HepG2 (cell line): Measurements from ENCODE around the gene NAB2. TPM values are rescaled to one million over a fixed set of nuclear protein-coding genes. Genes with fewer than 3 reads are reported as not detected.

Experiments used
- ATAC-seq: fragments of 200-7000 bp; cut with Tn5 transposase; 3 replicates; pipeline ENCODE4 v1.9.1; 2020; ENCODE audit warnings: mild to moderate bottlenecking, moderate library complexity
- BruUV-seq: library from RNA; stranded (reverse); fragments of 400-500 nt; replicated peaks from 2 replicates; lab custom pipeline; 2021; lab: Mats Ljungman, UMichigan
- CTCF ChIA-PET: fragments of 300-600 bp; formaldehyde crosslinking; extraction: SDS; loops from one replicate; lab custom pipeline; 2021; ENCODE audit warnings: low total read pairs, inconsistent platforms, low intra/inter-chr PET ratio; lab: Yijun Ruan, JAX
- POLR2A ChIA-PET: fragments of 350-600 bp; sonication (Branson Sonifier 250); formaldehyde crosslinking; loops from one replicate; lab custom pipeline; 2020; ENCODE audit warnings: antibody characterized with exemption, inconsistent platforms; lab: Yijun Ruan, JAX
- DNase-seq: peaks from one replicate; pipeline ENCODE4 v3.0.0-alpha.2; 2015; ENCODE audit warnings: low spot score
- FAIRE-seq: peaks from 3 replicates; lab custom pipeline; 2011; peaks lifted over from hg19 to GRCh38; lab: Jason Lieb, UNC
- H2AFZ ChIP-seq: one replicate; pipeline ENCODE4 v1.6.1; 2011; ENCODE audit warnings: low read length, inconsistent platforms
- H3K27ac ChIP-seq: fragments of 300-600 bp; 3 replicates; pipeline ENCODE4 v1.8.0; 2011; ENCODE audit warnings: mixed run types, mild to moderate bottlenecking, mixed read lengths, low read length, inconsistent platforms; ENCODE audit not compliant: insufficient read depth; ENCODE audit errors: extremely low read length
- H3K27me3 ChIP-seq, 2 experiments: fragments of 200-600 bp in 1 of 2; 2 replicates in 1 of 2; 3 replicates in 1 of 2; pipeline versions ENCODE4 v1.6.0 to v1.8.0; 2011; ENCODE audit warnings: low read length in 2 of 2, mild to moderate bottlenecking in 2 of 2, moderate library complexity in 2 of 2, inconsistent platforms in 1 of 2; ENCODE audit not compliant: insufficient read depth in 2 of 2, control insufficient read depth in 1 of 2
- H3K36me3 ChIP-seq, 2 experiments: fragments of 200-600 bp in 1 of 2; replicated peaks in 1 of 2; 2 replicates in 1 of 2; 3 replicates in 1 of 2; pipeline versions ENCODE4 v1.5.1 to v1.8.0; 2011; ENCODE audit warnings: low read length in 2 of 2, inconsistent platforms in 1 of 2; ENCODE audit not compliant: insufficient read depth in 2 of 2, control insufficient read depth in 1 of 2
- H3K4me1 ChIP-seq: 2 replicates; pipeline ENCODE4 v1.5.1; 2012; ENCODE audit warnings: low read length, inconsistent platforms; ENCODE audit not compliant: insufficient read depth
- H3K4me2 ChIP-seq: 2 replicates; pipeline ENCODE4 v1.6.0; 2011; ENCODE audit warnings: low read depth, low read length, inconsistent platforms
- H3K4me3 ChIP-seq, 3 experiments: fragments of 200-600 bp in 1 of 3; sonication (generic), shearing (Covaris generic) in 1 of 3; replicated peaks in 1 of 3; 2 replicates each; pipeline ENCODE4 v1.5.1; 2011 to 2016; ENCODE audit warnings: low read length in 3 of 3, inconsistent platforms in 2 of 3, low read depth in 2 of 3, mild to moderate bottlenecking in 2 of 3, control low read depth in 1 of 3, mixed read lengths in 1 of 3; ENCODE audit not compliant: insufficient read depth in 1 of 3
- H3K79me2 ChIP-seq: one replicate; pipeline ENCODE4 v1.6.1; 2011; ENCODE audit warnings: low read length, inconsistent platforms; ENCODE audit not compliant: insufficient read depth
- H3K9ac ChIP-seq: 2 replicates; pipeline ENCODE4 v1.6.0; 2011; ENCODE audit warnings: mild to moderate bottlenecking, low read depth, low read length, inconsistent platforms; ENCODE audit not compliant: insufficient read depth
- H3K9me3 ChIP-seq: 2 replicates; pipeline ENCODE4 v1.5.1; 2012; ENCODE audit warnings: mild to moderate bottlenecking, low read length
- H4K20me1 ChIP-seq: 2 replicates; pipeline ENCODE4 v1.6.0; 2011; ENCODE audit warnings: inconsistent platforms, mild to moderate bottlenecking, low read length, moderate library complexity; ENCODE audit not compliant: insufficient read depth
- ESRRA ChIP-seq: sonication (generic); formaldehyde crosslinking; IDR thresholded peaks from 2 replicates; pipeline ENCODE4 v1.5.1; 2020; ENCODE audit warnings: mild to moderate bottlenecking, low read depth, missing genetic modification reagents
- GFI1 ChIP-seq: sonication (generic); formaldehyde crosslinking; IDR thresholded peaks from 2 replicates; pipeline ENCODE4 v1.5.0; 2020; ENCODE audit warnings: missing genetic modification reagents, mild to moderate bottlenecking, borderline replicate concordance
- MAFF ChIP-seq: IDR thresholded peaks from 2 replicates; pipeline ENCODE4 v1.6.1; 2011; ENCODE audit warnings: low read depth, low read length, improper control_type of control experiment
- NFAT5 ChIP-seq: sonication (generic); formaldehyde crosslinking; IDR thresholded peaks from 2 replicates; pipeline ENCODE4 v1.4.0; 2020; ENCODE audit warnings: missing genetic modification reagents
- RFXANK ChIP-seq: IDR thresholded peaks from 2 replicates; pipeline ENCODE4 v1.6.1; 2016
- ZBTB38 ChIP-seq: sonication (generic); formaldehyde crosslinking; IDR thresholded peaks from 2 replicates; pipeline ENCODE4 v1.5.1; 2020; ENCODE audit warnings: mild to moderate bottlenecking, missing genetic modification reagents
- ZNF362 ChIP-seq: sonication (generic); formaldehyde crosslinking; IDR thresholded peaks from 2 replicates; pipeline ENCODE4 v1.4.0; 2020; ENCODE audit warnings: missing genetic modification reagents, mild to moderate bottlenecking, borderline replicate concordance
- ZNF777 ChIP-seq: sonication (generic); formaldehyde crosslinking; IDR thresholded peaks from 2 replicates; pipeline ENCODE4 v1.4.0; 2020; ENCODE audit warnings: missing genetic modification reagents
- ZNF816 ChIP-seq: sonication (generic); formaldehyde crosslinking; IDR thresholded peaks from 2 replicates; pipeline ENCODE4 v1.8.0; 2022; ENCODE audit warnings: missing genetic modification reagents, mild to moderate bottlenecking, borderline replicate concordance
- WGBS: methylation state at CpG from one replicate; pipeline ENCODE4 v1.1.6; 2017; ENCODE audit warnings: low lambda C conversion rate; 5-methylcytosine and 5-hydroxymethylcytosine counted together
- in situ Hi-C: cut with HindIII; loops from 2 replicates; pipeline ENCODE4 v1.10.0; 2017; ENCODE audit warnings: low pct_unique_long_range_greater_than_20kb; ENCODE audit not compliant: extremely low pct_ligation_motif_present
- intact Hi-C: fragments of 100-400 bp; cut with micrococcal nuclease; formaldehyde crosslinking; loops from one replicate; pipeline ENCODE4 v1.10.0; 2022; ENCODE audit not compliant: unreplicated experiment
- polyA plus RNA-seq, 8 experiments: library from polyadenylated mRNA; depleted of rRNA in 3 of 8; stranded (reverse) in 7 of 8; unstranded in 1 of 8; fragments of >200 nt; fragmentation: Illumina TruSeq in 4 of 8; extraction: Trizol in 4 of 8; gene quantifications; 2 replicates each; pipeline versions ENCODE4 v1.2.1 to v1.2.3, GENCODE V29; 2011 to 2016; ENCODE audit warnings: low read depth in 4 of 8, missing spikeins in 1 of 8, mixed read lengths in 1 of 8; ENCODE audit not compliant: insufficient read depth in 1 of 8
- total RNA-seq, 5 experiments: library from RNA; depleted of rRNA; stranded (reverse); fragments of >200 nt; fragmentation: Illumina TruSeq; extraction: Trizol; gene quantifications; 2 replicates each; pipeline ENCODE4 v1.2.3, GENCODE V29; 2016; ENCODE audit warnings: low read depth in 1 of 5
- TF ChIP-seq, protein P1 (sequence below): sonication (generic); formaldehyde crosslinking; IDR thresholded peaks from 2 replicates; pipeline ENCODE4 v1.4.0; 2020; ENCODE audit warnings: mild to moderate bottlenecking, missing genetic modification reagents
- TF ChIP-seq, protein P2 (sequence below): sonication (generic); formaldehyde crosslinking; IDR thresholded peaks from 2 replicates; pipeline ENCODE4 v1.4.0; 2020; ENCODE audit warnings: missing genetic modification reagents
- TF ChIP-seq, protein P3 (sequence below): sonication (generic); formaldehyde crosslinking; IDR thresholded peaks from 2 replicates; pipeline ENCODE4 v1.8.0; 2022; ENCODE audit warnings: missing genetic modification reagents, low read depth, mild to moderate bottlenecking, borderline replicate concordance

Gene NAB2
- total and polyA plus RNA-seq, 2 of the 13 experiments (the other 11 are each of a cell fraction or from before 2014, with no cell fraction given), result 11.7 to 12.9 TPM

GRCh38 chr12:57104292-57104910 is 15.5 kb downstream of the NAB2 start:
- H3K9ac ChIP-seq, result no peak overlapping the region
- no peak overlapping the region for H3K27ac ChIP-seq
- H2AFZ ChIP-seq, result no peak overlapping the region
- intact Hi-C loops (no loop called here), in situ Hi-C loops (no loop called here)
- CTCF ChIA-PET, result no interaction called here
- H3K79me2 ChIP-seq, result no peaks in the 10 kb centered on the region
- FAIRE-seq (no peak), DNase-seq (no peak), ATAC-seq (no peak)
- no peak overlapping the region for H3K4me2 ChIP-seq
- POLR2A ChIA-PET, result interaction anchor here (1.0 to 13.5 kb wide), 6 partner anchors 7 to 25 kb away, joined by 3 to 309 read pairs (median 6); partner anchors contain the start of genes LRP1, NAB2, NEMP1 and STAT6
- H3K4me3 ChIP-seq, result no peak overlapping the region
- BruUV-seq, result no TSS peak
- H3K27me3 ChIP-seq, result no peaks in the 10 kb centered on the region
- no peaks in the 10 kb centered on the region for H3K9me3 ChIP-seq
- H3K36me3 ChIP-seq, result peaks cover 11 to 16% of the 10 kb centered on the region in 2 experiments; a peak in 4 of 5 replicates
- no peaks in the 10 kb centered on the region for H4K20me1 ChIP-seq
- TF ChIP-seq GFI1 (CRISPR knock-in tag), result no peak
- TF ChIP-seq, protein P1, sequence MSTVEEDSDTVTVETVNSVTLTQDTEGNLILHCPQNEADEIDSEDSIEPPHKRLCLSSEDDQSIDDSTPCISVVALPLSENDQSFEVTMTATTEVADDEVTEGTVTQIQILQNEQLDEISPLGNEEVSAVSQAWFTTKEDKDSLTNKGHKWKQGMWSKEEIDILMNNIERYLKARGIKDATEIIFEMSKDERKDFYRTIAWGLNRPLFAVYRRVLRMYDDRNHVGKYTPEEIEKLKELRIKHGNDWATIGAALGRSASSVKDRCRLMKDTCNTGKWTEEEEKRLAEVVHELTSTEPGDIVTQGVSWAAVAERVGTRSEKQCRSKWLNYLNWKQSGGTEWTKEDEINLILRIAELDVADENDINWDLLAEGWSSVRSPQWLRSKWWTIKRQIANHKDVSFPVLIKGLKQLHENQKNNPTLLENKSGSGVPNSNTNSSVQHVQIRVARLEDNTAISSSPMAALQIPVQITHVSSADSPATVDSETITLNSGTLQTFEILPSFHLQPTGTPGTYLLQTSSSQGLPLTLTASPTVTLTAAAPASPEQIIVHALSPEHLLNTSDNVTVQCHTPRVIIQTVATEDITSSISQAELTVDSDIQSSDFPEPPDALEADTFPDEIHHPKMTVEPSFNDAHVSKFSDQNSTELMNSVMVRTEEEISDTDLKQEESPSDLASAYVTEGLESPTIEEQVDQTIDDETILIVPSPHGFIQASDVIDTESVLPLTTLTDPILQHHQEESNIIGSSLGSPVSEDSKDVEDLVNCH (CRISPR knock-in tag), result no peak
- TF ChIP-seq ZBTB38 (CRISPR knock-in tag), result no peak
- TF ChIP-seq, protein P2, sequence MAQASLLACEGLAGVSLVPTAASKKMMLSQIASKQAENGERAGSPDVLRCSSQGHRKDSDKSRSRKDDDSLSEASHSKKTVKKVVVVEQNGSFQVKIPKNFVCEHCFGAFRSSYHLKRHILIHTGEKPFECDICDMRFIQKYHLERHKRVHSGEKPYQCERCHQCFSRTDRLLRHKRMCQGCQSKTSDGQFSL, result no peak
- TF ChIP-seq, protein P3, sequence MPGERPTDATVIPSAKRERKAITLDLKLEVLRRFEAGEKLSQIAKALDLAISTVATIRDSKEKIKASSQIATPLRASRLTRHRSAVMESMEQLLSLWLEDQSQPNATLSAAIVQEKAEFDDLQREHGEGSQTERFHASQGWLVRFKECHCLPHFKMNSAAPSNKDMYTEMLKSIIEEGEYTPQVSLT (CRISPR knock-in tag), result no peak
- TF ChIP-seq RFXANK (CRISPR knock-in tag), result no peak
- TF ChIP-seq MAFF, result no peak
- TF ChIP-seq NFAT5 (CRISPR knock-in tag), result no peak
- TF ChIP-seq ZNF362 (CRISPR knock-in tag), result no peak
- no peak for TF ChIP-seq ESRRA (CRISPR knock-in tag)
- no peak for TF ChIP-seq ZNF816 (CRISPR knock-in tag)
- no peak for TF ChIP-seq ZNF777
- H3K4me1 ChIP-seq, result peaks cover 48% of the 10 kb centered on the region
- 96% methylated on average over 12 of the region's 12 CpGs for WGBS
